Measurements from ENCODE around the gene C11orf91.
"Not testable (repeated sequence)": the region's sequence is repeated elsewhere in the genome, so short reads cannot be mapped to it uniquely, and the experiment has no call there.

Gene C11orf91

DNA sequence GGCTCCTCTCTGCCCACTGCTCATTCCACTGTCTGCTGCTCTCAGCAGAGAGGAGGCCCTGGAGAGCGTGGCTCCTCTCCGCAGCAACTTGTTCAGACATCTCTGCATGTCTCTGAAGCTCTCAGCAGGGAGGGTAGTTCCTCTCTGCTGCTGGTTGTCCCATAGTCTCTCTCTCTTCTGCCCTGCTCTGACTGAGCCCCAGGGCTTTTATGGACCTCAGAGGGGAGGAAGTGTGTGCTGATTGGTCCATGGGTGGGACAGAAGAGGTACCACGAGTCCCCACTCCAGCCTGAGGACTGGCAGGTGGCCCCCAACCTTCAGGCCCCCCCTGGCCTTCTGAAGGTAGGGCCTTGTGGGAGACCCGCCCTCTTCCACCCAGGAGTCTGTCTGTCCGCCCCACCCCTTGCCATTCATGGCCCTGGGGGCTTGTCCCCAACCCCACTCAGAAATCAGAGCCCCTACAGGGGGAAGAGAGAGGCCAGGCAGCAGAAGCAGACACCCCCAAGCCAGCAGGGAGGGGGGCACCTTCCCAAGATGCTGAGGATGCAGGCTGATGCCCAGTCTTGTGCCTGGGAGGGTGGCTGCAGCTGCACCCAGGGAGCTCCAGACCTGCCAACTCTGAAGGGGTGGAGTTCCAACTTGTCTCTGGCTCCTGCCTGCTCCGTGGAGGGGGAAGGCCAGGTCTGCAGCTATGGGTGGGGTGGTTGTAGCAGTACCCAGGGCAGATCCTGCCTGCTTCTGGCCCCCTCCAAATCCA, 35.1 kb downstream of the C11orf91 start:
- no peak overlapping the region for H3K9ac ChIP-seq (ENCODE audit: insufficient read length, low read depth)
- peaks cover 16% of the 10 kb centered on the region; the same call in 1 of the 2 replicates for H3K9me3 ChIP-seq (ENCODE audit: insufficient read depth, low read length)
- no peaks in the 10 kb centered on the region for H3K27me3 ChIP-seq (ENCODE audit: insufficient read depth, insufficient read length)
- no peak overlapping the region for H3K4me3 ChIP-seq (ENCODE audit: insufficient read length, low read depth)
- no peak for TF ChIP-seq YY1 (IDR thresholded peaks at IDR 0.05; ENCODE audit: insufficient read depth, insufficient read length)
- no peak for TF ChIP-seq ZNF274 (IDR thresholded peaks at IDR 0.05; ENCODE audit: low read depth, low read length)
- no peak for TF ChIP-seq SUZ12 (IDR thresholded peaks at IDR 0.05; ENCODE audit: extremely low read depth, insufficient read depth, insufficient read length)
- H3K4me1 ChIP-seq (ENCODE audit: insufficient read depth, insufficient read length), result peaks cover 5% of the 10 kb centered on the region
- no peaks in the 10 kb centered on the region for H3K36me3 ChIP-seq (ENCODE audit: insufficient read depth, insufficient read length, low read length)
- no peak for DNase-seq (ENCODE audit: low read depth, low spot score)

- Histone ChIP-seq H3K36me3 (ENCODE audit: insufficient read depth, insufficient read length, low read length) (no peaks in the 10 kb centered on the region), H3K27me3 (ENCODE audit: insufficient read depth, insufficient read length) (no peaks in the 10 kb centered on the region), H3K9ac (ENCODE audit: insufficient read length, low read depth) (no peak overlapping the region), H3K4me3 (ENCODE audit: insufficient read length, low read depth) (no peak overlapping the region), H3K4me1 (ENCODE audit: insufficient read depth, insufficient read length) (peaks cover 5% of the 10 kb centered on the region), H3K9me3 (ENCODE audit: insufficient read depth, low read length) (peaks cover 16% of the 10 kb centered on the region; the same call in 1 of the 2 replicates)
- DNase-seq (ENCODE audit: low read depth, low spot score), result no peak
- TF ChIP-seq YY1 (IDR thresholded peaks at IDR 0.05; ENCODE audit: insufficient read depth, insufficient read length), result no peak
- TF ChIP-seq ZNF274 (IDR thresholded peaks at IDR 0.05; ENCODE audit: low read depth, low read length), result no peak
- TF ChIP-seq SUZ12 (IDR thresholded peaks at IDR 0.05; ENCODE audit: extremely low read depth, insufficient read depth, insufficient read length), result no peak
Observed at GRCh38 chr11:33664827-33665226, 35.8 kb downstream of the C11orf91 start.

GRCh38 chr11:33664166-33664565, 36.5 kb downstream of the C11orf91 start:
- no peak overlapping the region for H3K4me3 ChIP-seq (ENCODE audit: insufficient read length, low read depth)
- no peak overlapping the region for H3K9ac ChIP-seq (ENCODE audit: insufficient read length, low read depth)
- no peak for DNase-seq (ENCODE audit: low read depth, low spot score)
- peaks cover 2% of the 10 kb centered on the region for H3K4me1 ChIP-seq (ENCODE audit: insufficient read depth, insufficient read length)
- peaks cover 16% of the 10 kb centered on the region; the same call in 1 of the 2 replicates for H3K9me3 ChIP-seq (ENCODE audit: insufficient read depth, low read length)
- H3K36me3 ChIP-seq (ENCODE audit: insufficient read depth, insufficient read length, low read length), result no peaks in the 10 kb centered on the region
- H3K27me3 ChIP-seq (ENCODE audit: insufficient read depth, insufficient read length), result no peaks in the 10 kb centered on the region
- TF ChIP-seq ZNF274 (IDR thresholded peaks at IDR 0.05; ENCODE audit: low read depth, low read length) (no peak), YY1 (IDR thresholded peaks at IDR 0.05; ENCODE audit: insufficient read depth, insufficient read length) (no peak), SUZ12 (IDR thresholded peaks at IDR 0.05; ENCODE audit: extremely low read depth, insufficient read depth, insufficient read length) (no peak)

DNA sequence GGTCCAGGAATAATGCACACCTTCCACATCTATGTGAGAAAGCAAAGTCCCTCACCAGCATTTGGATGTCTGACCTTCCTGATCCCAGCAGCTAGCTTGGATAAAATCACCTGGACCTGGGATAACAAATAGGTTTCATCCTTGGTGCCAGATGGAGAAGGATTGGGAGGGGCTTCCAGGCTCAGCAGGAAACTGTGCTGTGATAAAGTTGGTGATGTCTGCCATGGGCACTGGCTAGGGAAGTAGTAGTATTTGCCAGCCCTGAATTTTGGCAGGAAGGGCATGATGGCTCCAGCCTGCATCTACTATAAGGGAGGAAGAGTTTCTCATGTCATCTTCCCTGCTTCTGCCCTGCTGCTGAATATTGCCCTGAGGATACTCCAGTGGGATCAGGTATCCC, 37.5 kb downstream of the C11orf91 start:
- H3K36me3 ChIP-seq (ENCODE audit: insufficient read depth, insufficient read length, low read length), result no peaks in the 10 kb centered on the region
- no peak for DNase-seq (ENCODE audit: low read depth, low spot score)
- no peak overlapping the region for H3K4me3 ChIP-seq (ENCODE audit: insufficient read length, low read depth)
- no peaks in the 10 kb centered on the region for H3K27me3 ChIP-seq (ENCODE audit: insufficient read depth, insufficient read length)
- no peak overlapping the region for H3K9ac ChIP-seq (ENCODE audit: insufficient read length, low read depth)
- no peak for TF ChIP-seq ZNF274 (IDR thresholded peaks at IDR 0.05; ENCODE audit: low read depth, low read length)
- TF ChIP-seq SUZ12 (IDR thresholded peaks at IDR 0.05; ENCODE audit: extremely low read depth, insufficient read depth, insufficient read length), result no peak
- no peak for TF ChIP-seq YY1 (IDR thresholded peaks at IDR 0.05; ENCODE audit: insufficient read depth, insufficient read length)
- H3K4me1 ChIP-seq (ENCODE audit: insufficient read depth, insufficient read length), result peaks cover 2% of the 10 kb centered on the region
- H3K9me3 ChIP-seq (ENCODE audit: insufficient read depth, low read length), result peaks cover 16% of the 10 kb centered on the region; the same call in 1 of the 2 replicates

DNA sequence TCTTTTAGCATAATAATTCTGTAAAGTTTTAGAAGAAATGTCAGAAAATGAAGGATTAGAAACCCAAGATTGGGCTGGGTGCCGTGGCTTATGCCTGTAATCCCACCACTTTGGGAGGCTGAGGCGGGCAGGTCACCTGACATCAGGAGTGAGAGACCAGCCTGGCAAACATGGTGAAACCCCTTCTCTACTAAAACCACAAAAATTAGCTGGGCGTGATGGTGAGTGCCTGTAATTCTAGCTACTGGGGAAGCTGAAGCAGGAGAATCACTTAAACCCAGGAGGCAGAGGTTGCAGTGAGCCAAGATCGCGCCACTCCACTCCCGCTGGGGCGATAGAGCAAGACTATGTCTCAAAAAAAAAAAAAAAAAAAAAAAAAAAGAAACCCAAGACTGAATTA, 39.1 kb downstream of the C11orf91 start:
- H3K4me1 ChIP-seq (ENCODE audit: insufficient read depth, insufficient read length); DNase-seq (ENCODE audit: low read depth, low spot score); H3K27me3 ChIP-seq (ENCODE audit: insufficient read depth, insufficient read length); H3K36me3 ChIP-seq (ENCODE audit: insufficient read depth, insufficient read length, low read length); H3K9ac ChIP-seq (ENCODE audit: insufficient read length, low read depth); H3K4me3 ChIP-seq (ENCODE audit: insufficient read length, low read depth): not testable (repeated sequence)
- H3K9me3 ChIP-seq (ENCODE audit: insufficient read depth, low read length), result peaks cover 16% of the 10 kb centered on the region; the same call in 1 of the 2 replicates

- DNase-seq (ENCODE audit: low read depth, low spot score), result no peak
- Histone ChIP-seq H3K4me1 (ENCODE audit: insufficient read depth, insufficient read length) (no peaks in the 10 kb centered on the region), H3K36me3 (ENCODE audit: insufficient read depth, insufficient read length, low read length) (no peaks in the 10 kb centered on the region), H3K4me3 (ENCODE audit: insufficient read length, low read depth) (no peak overlapping the region), H3K9ac (ENCODE audit: insufficient read length, low read depth) (no peak overlapping the region), H3K27me3 (ENCODE audit: insufficient read depth, insufficient read length) (no peaks in the 10 kb centered on the region), H3K9me3 (ENCODE audit: insufficient read depth, low read length) (peaks cover 16% of the 10 kb centered on the region; the same call in 1 of the 2 replicates)
- TF ChIP-seq YY1 (IDR thresholded peaks at IDR 0.05; ENCODE audit: insufficient read depth, insufficient read length) (no peak), SUZ12 (IDR thresholded peaks at IDR 0.05; ENCODE audit: extremely low read depth, insufficient read depth, insufficient read length) (no peak), ZNF274 (IDR thresholded peaks at IDR 0.05; ENCODE audit: low read depth, low read length) (no peak)
Observed at GRCh38 chr11:33660962-33661361, 39.7 kb downstream of the C11orf91 start.

DNA sequence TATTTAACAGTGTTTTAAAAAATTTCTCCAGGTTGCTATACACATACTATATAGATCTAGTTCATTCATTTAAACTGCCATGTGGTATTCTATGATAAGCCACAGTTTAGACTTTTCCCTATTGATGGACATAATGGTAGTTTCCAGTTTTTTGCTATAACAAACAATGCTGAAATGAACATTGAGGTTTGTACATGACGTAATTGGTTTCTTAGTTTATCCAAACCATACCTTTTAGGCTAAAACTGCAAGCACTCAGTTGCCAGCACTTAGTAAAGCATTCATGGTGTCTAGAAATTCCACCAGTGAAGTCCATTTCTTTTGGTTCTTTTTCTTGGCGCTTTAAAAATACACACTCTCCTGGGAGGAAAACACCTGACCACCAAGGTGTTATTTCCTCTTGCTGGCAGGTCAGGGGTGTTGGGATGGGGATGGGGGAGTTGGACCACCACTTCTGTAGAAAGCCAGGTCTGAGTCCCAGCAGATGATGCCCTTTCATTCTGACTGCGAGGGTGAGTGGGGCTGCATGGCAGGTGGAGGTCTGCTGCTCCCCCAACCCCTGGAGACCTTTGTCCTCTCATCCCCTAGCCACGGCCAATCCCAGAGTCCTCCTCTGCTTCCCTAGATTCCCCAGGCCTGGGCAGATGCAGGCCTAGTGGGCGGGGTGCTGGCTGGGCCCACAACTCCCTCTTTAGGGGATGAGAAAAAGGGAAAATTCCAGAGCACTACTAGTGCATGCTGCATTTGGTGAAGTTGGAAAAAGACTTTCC, 41.1 kb downstream of the C11orf91 start:
- Histone ChIP-seq H3K9ac (ENCODE audit: insufficient read length, low read depth) (no peak overlapping the region), H3K36me3 (ENCODE audit: insufficient read depth, insufficient read length, low read length) (no peaks in the 10 kb centered on the region), H3K4me1 (ENCODE audit: insufficient read depth, insufficient read length) (no peaks in the 10 kb centered on the region), H3K9me3 (ENCODE audit: insufficient read depth, low read length) (peaks cover 5% of the 10 kb centered on the region; the same call in 1 of the 2 replicates), H3K27me3 (ENCODE audit: insufficient read depth, insufficient read length) (no peaks in the 10 kb centered on the region), H3K4me3 (ENCODE audit: insufficient read length, low read depth) (no peak overlapping the region)
- TF ChIP-seq ZNF274 (IDR thresholded peaks at IDR 0.05; ENCODE audit: low read depth, low read length) (no peak), YY1 (IDR thresholded peaks at IDR 0.05; ENCODE audit: insufficient read depth, insufficient read length) (no peak), SUZ12 (IDR thresholded peaks at IDR 0.05; ENCODE audit: extremely low read depth, insufficient read depth, insufficient read length) (no peak)
- DNase-seq (ENCODE audit: low read depth, low spot score), result no peak
